ENCODE data around the gene VIT.

DNA sequence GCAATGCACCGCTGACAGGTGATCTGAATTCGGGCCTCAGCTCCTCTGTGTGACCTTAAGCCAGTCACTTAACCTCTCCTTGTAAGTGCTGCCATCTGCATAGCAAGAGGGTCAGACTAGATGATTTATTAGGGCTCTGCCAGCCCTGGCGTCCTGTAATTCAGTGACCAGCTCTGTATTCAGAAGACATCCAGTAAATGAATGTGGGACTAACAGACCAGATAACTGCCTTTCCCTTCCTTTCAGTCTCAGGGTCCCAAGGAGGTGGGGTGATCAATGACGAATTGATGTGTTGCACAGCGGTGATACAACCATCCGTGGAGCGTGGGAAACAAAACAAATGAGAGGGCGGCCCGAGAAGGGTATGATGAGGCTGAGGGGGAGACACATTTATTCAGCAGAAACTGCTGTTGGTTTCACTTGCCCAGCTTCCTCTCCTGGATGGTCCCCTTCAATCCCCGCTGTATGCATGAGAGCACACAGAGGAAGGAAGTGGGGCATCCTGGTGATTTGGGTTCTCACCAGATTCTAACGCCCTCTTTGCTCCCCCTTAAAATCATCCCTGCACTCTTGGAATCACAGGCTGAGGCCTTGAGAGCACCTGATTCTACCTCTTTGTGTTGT lies 92.8 kb downstream of the VIT start:
- TF ChIP-seq, protein P1, sequence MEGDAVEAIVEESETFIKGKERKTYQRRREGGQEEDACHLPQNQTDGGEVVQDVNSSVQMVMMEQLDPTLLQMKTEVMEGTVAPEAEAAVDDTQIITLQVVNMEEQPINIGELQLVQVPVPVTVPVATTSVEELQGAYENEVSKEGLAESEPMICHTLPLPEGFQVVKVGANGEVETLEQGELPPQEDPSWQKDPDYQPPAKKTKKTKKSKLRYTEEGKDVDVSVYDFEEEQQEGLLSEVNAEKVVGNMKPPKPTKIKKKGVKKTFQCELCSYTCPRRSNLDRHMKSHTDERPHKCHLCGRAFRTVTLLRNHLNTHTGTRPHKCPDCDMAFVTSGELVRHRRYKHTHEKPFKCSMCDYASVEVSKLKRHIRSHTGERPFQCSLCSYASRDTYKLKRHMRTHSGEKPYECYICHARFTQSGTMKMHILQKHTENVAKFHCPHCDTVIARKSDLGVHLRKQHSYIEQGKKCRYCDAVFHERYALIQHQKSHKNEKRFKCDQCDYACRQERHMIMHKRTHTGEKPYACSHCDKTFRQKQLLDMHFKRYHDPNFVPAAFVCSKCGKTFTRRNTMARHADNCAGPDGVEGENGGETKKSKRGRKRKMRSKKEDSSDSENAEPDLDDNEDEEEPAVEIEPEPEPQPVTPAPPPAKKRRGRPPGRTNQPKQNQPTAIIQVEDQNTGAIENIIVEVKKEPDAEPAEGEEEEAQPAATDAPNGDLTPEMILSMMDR (conservative IDR thresholded peaks at IDR 0.05 in 1 of 2, IDR thresholded peaks at IDR 0.05 in 1 of 2; ENCODE audit: extremely low read depth in 1 of 2, insufficient read depth in 1 of 2, low read depth in 1 of 2, low read length in 2 of 2) = no peak
- TF ChIP-seq EZH2 (IDR thresholded peaks at IDR 0.05; ENCODE audit: borderline replicate concordance, low read length) = no peak
